ENCODE measurements around the gene ANKRD17. TPM values are rescaled to one million over a fixed set of nuclear protein-coding genes. Genes with fewer than 3 reads are reported as not detected.

ANKRD17 gene
- total and polyA plus RNA-seq, 9 of the 15 experiments (the other 6 are each of a cell fraction or from before 2014, with no cell fraction given), result 25.5 to 86.9 (median 52.2) TPM

DNA sequence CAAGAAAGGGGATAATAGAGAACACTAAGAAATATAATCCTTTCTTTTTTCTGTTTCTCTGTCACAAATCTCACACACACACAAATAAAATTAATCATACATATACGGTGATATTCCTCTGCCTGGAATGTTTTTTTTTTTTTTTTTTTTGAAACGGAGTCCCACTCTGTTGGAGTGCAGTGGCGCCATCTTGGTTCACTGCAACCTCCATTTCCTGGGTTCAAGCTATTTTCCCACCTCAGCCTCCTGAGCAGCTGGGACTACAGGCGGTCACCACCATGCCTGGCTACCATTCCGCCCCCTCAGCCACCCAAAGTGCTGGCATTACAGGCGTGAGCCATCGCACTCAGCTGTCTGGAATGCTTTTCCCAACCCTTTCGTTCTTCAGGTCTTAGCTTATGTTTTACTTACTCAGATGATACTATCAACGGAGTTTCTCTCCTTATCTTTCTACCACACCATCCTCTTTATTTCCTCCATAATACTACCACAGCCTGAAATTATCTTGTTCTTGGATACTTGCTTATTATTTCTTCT lies 69.3 kb downstream of the ANKRD17 start:
- in situ Hi-C loops (cut with MboI) (no loop called here), intact Hi-C loops (cut with micrococcal nuclease) (no loop called here)
- H3K9ac ChIP-seq (ENCODE audit: insufficient read depth in 1 of 2, low read depth in 2 of 2, low read length in 2 of 2), result no peak overlapping the region
- H3K4me2 ChIP-seq (ENCODE audit: insufficient read depth, low read length), result no peak overlapping the region; the same call in 1 of the 2 replicates
- H3K36me3 ChIP-seq (ENCODE audit: control insufficient read depth, insufficient read depth, low read length), result peaks cover 32% of the 10 kb centered on the region; the same call in 1 of the 3 replicates
- H3K4me3 ChIP-seq, result no peak overlapping the region
- no peaks in the 10 kb centered on the region for H3K9me1 ChIP-seq (ENCODE audit: control insufficient read depth, insufficient read depth, low read length)
- no TSS peak for BruUV-seq (replicated peaks)
- H2AFZ ChIP-seq (ENCODE audit: low read depth, low read length), result no peak overlapping the region
- peak overlapping the region; percentile 33; the same call in 1 of the 3 replicates for H3K27ac ChIP-seq (ENCODE audit: extremely low read depth, low read depth, low read length)
- ATAC-seq (peak; percentile 24), DNase-seq (ENCODE audit: extremely low read depth in 1 of 4, low spot score in 3 of 4) (peak in 1 of 4 experiments; percentile 7), FAIRE-seq (no peak)
- no peaks in the 10 kb centered on the region; a peak in 1 of 5 replicates for H3K4me1 ChIP-seq (replicated peaks in 1 of 2; ENCODE audit: control insufficient read depth in 2 of 2, insufficient read depth in 2 of 2, low read length in 2 of 2)
- 63% methylated on average over 7 of the region's 9 CpGs for WGBS (ENCODE audit: insufficient coverage, low coverage, missing lambda C conversion rate)
- no peaks in the 10 kb centered on the region for H4K20me1 ChIP-seq (replicated peaks; ENCODE audit: control insufficient read depth, insufficient read depth, low read length)
- ChIA-PET CTCF (ENCODE audit: low intra/inter-chr PET ratio) (no interaction called here), POLR2A (no interaction called here)
- no peaks in the 10 kb centered on the region for H3K9me3 ChIP-seq (replicated peaks; ENCODE audit: control insufficient read depth, insufficient read depth, low read depth, low read length)
- H3K27me3 ChIP-seq (ENCODE audit: control insufficient read depth in 2 of 2, insufficient read depth in 2 of 2, low read length in 2 of 2), result no peaks in the 10 kb centered on the region
- peaks cover 97% of the 10 kb centered on the region for H3K79me2 ChIP-seq (ENCODE audit: control insufficient read depth, insufficient read depth, low read length)
- TF ChIP-seq ZNF384 (IDR thresholded peaks at IDR 0.05; ENCODE audit: low read depth, low read length) (peak; percentile 55; the same call in 1 of the 2 replicates), POLR2AphosphoS5 (IDR thresholded peaks at IDR 0.05; ENCODE audit: control insufficient read depth, insufficient read depth, low read depth, low read length) (0 out of 2 replicates have a peak, but pooled peaks have one; percentile 24), SIN3B (IDR thresholded peaks at IDR 0.05; ENCODE audit: low read depth) (no peak), ZBTB33 (CRISPR knock-in tag; IDR thresholded peaks at IDR 0.05) (peak; percentile 49; the same call in 1 of the 2 replicates), GATAD2A (IDR thresholded peaks at IDR 0.05) (no peak), BRF1 (IDR thresholded peaks at IDR 0.05; ENCODE audit: borderline replicate concordance, extremely low read depth, insufficient read length) (no peak), EHMT2 (IDR thresholded peaks at IDR 0.05) (peak; percentile 58; the same call in 1 of the 2 replicates), CBX8 (IDR thresholded peaks at IDR 0.05; ENCODE audit: borderline replicate concordance, extremely low read depth, low read depth, low read length, poor library complexity, severe bottlenecking) (no peak), NR2C2 (CRISPR knock-in tag; IDR thresholded peaks at IDR 0.05) (no peak), NR2C2 (tag; IDR thresholded peaks at IDR 0.05) (no peak), ARID3A (IDR thresholded peaks at IDR 0.05; ENCODE audit: borderline replicate concordance, low read depth, low read length) (0 out of 2 replicates have a peak, but pooled peaks have one; percentile 18), MTA3 (IDR thresholded peaks at IDR 0.05; ENCODE audit: borderline replicate concordance) (no peak)
- TF ChIP-seq, protein P1, sequence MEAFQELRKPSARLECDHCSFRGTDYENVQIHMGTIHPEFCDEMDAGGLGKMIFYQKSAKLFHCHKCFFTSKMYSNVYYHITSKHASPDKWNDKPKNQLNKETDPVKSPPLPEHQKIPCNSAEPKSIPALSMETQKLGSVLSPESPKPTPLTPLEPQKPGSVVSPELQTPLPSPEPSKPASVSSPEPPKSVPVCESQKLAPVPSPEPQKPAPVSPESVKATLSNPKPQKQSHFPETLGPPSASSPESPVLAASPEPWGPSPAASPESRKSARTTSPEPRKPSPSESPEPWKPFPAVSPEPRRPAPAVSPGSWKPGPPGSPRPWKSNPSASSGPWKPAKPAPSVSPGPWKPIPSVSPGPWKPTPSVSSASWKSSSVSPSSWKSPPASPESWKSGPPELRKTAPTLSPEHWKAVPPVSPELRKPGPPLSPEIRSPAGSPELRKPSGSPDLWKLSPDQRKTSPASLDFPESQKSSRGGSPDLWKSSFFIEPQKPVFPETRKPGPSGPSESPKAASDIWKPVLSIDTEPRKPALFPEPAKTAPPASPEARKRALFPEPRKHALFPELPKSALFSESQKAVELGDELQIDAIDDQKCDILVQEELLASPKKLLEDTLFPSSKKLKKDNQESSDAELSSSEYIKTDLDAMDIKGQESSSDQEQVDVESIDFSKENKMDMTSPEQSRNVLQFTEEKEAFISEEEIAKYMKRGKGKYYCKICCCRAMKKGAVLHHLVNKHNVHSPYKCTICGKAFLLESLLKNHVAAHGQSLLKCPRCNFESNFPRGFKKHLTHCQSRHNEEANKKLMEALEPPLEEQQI (IDR thresholded peaks at IDR 0.05), result 0 out of 2 replicates have a peak, but pooled peaks have one; percentile 29
- TF ChIP-seq, protein P2, sequence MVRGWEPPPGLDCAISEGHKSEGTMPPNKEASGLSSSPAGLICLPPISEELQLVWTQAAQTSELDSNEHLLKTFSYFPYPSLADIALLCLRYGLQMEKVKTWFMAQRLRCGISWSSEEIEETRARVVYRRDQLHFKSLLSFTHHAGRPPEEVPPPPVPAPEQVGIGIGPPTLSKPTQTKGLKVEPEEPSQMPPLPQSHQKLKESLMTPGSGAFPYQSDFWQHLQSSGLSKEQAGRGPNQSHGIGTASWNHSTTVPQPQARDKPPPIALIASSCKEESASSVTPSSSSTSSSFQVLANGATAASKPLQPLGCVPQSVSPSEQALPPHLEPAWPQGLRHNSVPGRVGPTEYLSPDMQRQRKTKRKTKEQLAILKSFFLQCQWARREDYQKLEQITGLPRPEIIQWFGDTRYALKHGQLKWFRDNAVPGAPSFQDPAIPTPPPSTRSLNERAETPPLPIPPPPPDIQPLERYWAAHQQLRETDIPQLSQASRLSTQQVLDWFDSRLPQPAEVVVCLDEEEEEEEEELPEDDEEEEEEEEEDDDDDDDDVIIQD (CRISPR knock-in tag; IDR thresholded peaks at IDR 0.05), result no peak
